ENCODE measurements around the gene PRDM16.

The PRDM16 gene

GRCh38 chr1:3114846-3115245 is 45.8 kb downstream of the PRDM16 start:
- H4K20me1 ChIP-seq (ENCODE audit: insufficient read depth, low read length, poor library complexity, severe bottlenecking): peaks cover 2% of the 10 kb centered on the region
- H3F3A ChIP-seq (ENCODE audit: low read depth): no peaks in the 10 kb centered on the region

GRCh38 chr1:3115275-3116149 is 46.5 kb downstream of the PRDM16 start:
- Histone ChIP-seq H3K79me2 (ENCODE audit: insufficient read depth, low read length) (peaks cover 44% of the 10 kb centered on the region; the same call in 1 of the 2 replicates), H2AFZ (ENCODE audit: low read length) (no peak overlapping the region), H3K9me2 (replicated peaks; ENCODE audit: low read depth, low read length) (no peaks in the 10 kb centered on the region), H3K27me3 (ENCODE audit: insufficient read depth, low read length, poor library complexity, severe bottlenecking) (no peaks in the 10 kb centered on the region), H3K4me3 (ENCODE audit: low read length, poor library complexity, severe bottlenecking) (no peak overlapping the region), H3K4me2 (ENCODE audit: low read depth, low read length, poor library complexity, severe bottlenecking) (no peak overlapping the region), H3K36me3 (ENCODE audit: insufficient read depth, low read length) (no peaks in the 10 kb centered on the region), H3K9me3 (ENCODE audit: insufficient read depth, low read depth, low read length) (no peaks in the 10 kb centered on the region), H3K4me1 (ENCODE audit: insufficient read depth, low read length, poor library complexity, severe bottlenecking) (no peaks in the 10 kb centered on the region), H4K20me1 (ENCODE audit: insufficient read depth, low read length, poor library complexity, severe bottlenecking) (peaks cover 2% of the 10 kb centered on the region), H3F3A (ENCODE audit: low read depth) (no peaks in the 10 kb centered on the region), H3K9ac (ENCODE audit: low read depth, low read length, poor library complexity, severe bottlenecking) (no peak overlapping the region)
- no peak for TF ChIP-seq EZH2phosphoT487 (IDR thresholded peaks at IDR 0.05; ENCODE audit: borderline replicate concordance)
- TF ChIP-seq, protein P1, sequence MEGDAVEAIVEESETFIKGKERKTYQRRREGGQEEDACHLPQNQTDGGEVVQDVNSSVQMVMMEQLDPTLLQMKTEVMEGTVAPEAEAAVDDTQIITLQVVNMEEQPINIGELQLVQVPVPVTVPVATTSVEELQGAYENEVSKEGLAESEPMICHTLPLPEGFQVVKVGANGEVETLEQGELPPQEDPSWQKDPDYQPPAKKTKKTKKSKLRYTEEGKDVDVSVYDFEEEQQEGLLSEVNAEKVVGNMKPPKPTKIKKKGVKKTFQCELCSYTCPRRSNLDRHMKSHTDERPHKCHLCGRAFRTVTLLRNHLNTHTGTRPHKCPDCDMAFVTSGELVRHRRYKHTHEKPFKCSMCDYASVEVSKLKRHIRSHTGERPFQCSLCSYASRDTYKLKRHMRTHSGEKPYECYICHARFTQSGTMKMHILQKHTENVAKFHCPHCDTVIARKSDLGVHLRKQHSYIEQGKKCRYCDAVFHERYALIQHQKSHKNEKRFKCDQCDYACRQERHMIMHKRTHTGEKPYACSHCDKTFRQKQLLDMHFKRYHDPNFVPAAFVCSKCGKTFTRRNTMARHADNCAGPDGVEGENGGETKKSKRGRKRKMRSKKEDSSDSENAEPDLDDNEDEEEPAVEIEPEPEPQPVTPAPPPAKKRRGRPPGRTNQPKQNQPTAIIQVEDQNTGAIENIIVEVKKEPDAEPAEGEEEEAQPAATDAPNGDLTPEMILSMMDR (conservative IDR thresholded peaks at IDR 0.05; ENCODE audit: low read length): no peak

More at GRCh38 chr1:3114846-3115245, 45.8 kb downstream of the PRDM16 start:
- Histone ChIP-seq H3K27me3 (ENCODE audit: insufficient read depth, low read length, poor library complexity, severe bottlenecking) (no peaks in the 10 kb centered on the region), H3K36me3 (ENCODE audit: insufficient read depth, low read length) (no peaks in the 10 kb centered on the region), H3K4me3 (ENCODE audit: low read length, poor library complexity, severe bottlenecking) (no peak overlapping the region), H3K9me2 (replicated peaks; ENCODE audit: low read depth, low read length) (no peaks in the 10 kb centered on the region), H3K4me2 (ENCODE audit: low read depth, low read length, poor library complexity, severe bottlenecking) (no peak overlapping the region), H3K9ac (ENCODE audit: low read depth, low read length, poor library complexity, severe bottlenecking) (no peak overlapping the region), H3K4me1 (ENCODE audit: insufficient read depth, low read length, poor library complexity, severe bottlenecking) (no peaks in the 10 kb centered on the region), H3K79me2 (ENCODE audit: insufficient read depth, low read length) (peaks cover 41% of the 10 kb centered on the region; the same call in 1 of the 2 replicates), H3K9me3 (ENCODE audit: insufficient read depth, low read depth, low read length) (no peaks in the 10 kb centered on the region), H2AFZ (ENCODE audit: low read length) (no peak overlapping the region)
- TF ChIP-seq, protein P1 (conservative IDR thresholded peaks at IDR 0.05; ENCODE audit: low read length): no peak
- TF ChIP-seq EZH2phosphoT487 (IDR thresholded peaks at IDR 0.05; ENCODE audit: borderline replicate concordance): no peak

- Histone ChIP-seq H3K79me2 (ENCODE audit: insufficient read depth, low read length) (peaks cover 39% of the 10 kb centered on the region; the same call in 1 of the 2 replicates), H3K9ac (ENCODE audit: low read depth, low read length, poor library complexity, severe bottlenecking) (no peak overlapping the region), H3K4me1 (ENCODE audit: insufficient read depth, low read length, poor library complexity, severe bottlenecking) (no peaks in the 10 kb centered on the region), H3K27me3 (ENCODE audit: insufficient read depth, low read length, poor library complexity, severe bottlenecking) (no peaks in the 10 kb centered on the region), H4K20me1 (ENCODE audit: insufficient read depth, low read length, poor library complexity, severe bottlenecking) (peaks cover 2% of the 10 kb centered on the region), H2AFZ (ENCODE audit: low read length) (no peak overlapping the region), H3K36me3 (ENCODE audit: insufficient read depth, low read length) (no peaks in the 10 kb centered on the region), H3K4me3 (ENCODE audit: low read length, poor library complexity, severe bottlenecking) (no peak overlapping the region), H3K9me2 (replicated peaks; ENCODE audit: low read depth, low read length) (no peaks in the 10 kb centered on the region), H3K4me2 (ENCODE audit: low read depth, low read length, poor library complexity, severe bottlenecking) (no peak overlapping the region), H3K9me3 (ENCODE audit: insufficient read depth, low read depth, low read length) (no peaks in the 10 kb centered on the region), H3F3A (ENCODE audit: low read depth) (no peaks in the 10 kb centered on the region)
- TF ChIP-seq, protein P1 (conservative IDR thresholded peaks at IDR 0.05; ENCODE audit: low read length): no peak
- TF ChIP-seq EZH2phosphoT487 (IDR thresholded peaks at IDR 0.05; ENCODE audit: borderline replicate concordance): no peak
These were observed 47.1 kb downstream of the PRDM16 start for GRCh38 chr1:3116150-3116510.
